Measurements from ENCODE around the gene PLD1. TPM values are rescaled to one million over a fixed set of nuclear protein-coding genes. Genes with fewer than 3 reads are reported as not detected.
"Not testable (repeated sequence)": the region's sequence is repeated elsewhere in the genome, so short reads cannot be mapped to it uniquely, and the experiment has no call there.

PLD1 gene
- polyA plus RNA-seq, 3 donors = 11.1 to 13.6 (median 11.2) TPM

DNA sequence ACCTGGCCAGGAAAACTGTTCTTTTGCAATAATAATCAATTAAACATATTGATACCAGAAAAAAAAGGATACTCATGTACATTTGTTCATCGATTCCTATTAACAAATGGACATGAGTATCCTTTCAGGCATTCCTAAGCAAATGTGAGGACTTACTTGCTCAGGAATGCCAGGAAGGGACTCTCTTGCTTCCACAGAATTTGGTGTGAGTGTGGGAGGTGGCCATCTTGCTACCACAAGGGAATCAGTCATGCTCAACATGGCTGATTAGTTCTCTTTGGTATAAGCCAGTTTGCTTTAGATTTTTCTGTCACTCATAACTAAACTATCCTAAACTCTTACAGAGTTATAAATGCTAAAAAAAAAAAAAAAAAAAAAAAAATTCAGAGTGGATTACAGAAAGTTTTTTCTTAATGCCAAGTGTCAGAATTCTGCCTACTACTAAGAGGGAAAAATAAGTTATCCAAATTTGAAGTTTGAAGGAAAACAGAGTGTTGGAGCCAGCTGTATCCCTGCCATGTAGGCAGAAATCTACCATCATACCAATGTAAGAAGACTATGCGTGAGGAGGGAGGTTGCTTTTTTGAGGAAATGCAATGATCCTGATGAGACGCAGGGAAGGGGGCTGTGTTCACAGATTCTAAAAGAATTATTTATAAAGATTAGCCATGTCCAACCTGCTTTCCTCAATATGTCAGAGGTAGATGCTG, 98.7 kb downstream of the PLD1 start:
- no peak for DNase-seq (ENCODE audit: low read depth in 3 of 3, low spot score in 2 of 3)

- no peak for DNase-seq (ENCODE audit: low read depth in 3 of 3, low spot score in 2 of 3)
Measured at GRCh38 chr3:171710359-171710758, 99.9 kb downstream of the PLD1 start.

DNA sequence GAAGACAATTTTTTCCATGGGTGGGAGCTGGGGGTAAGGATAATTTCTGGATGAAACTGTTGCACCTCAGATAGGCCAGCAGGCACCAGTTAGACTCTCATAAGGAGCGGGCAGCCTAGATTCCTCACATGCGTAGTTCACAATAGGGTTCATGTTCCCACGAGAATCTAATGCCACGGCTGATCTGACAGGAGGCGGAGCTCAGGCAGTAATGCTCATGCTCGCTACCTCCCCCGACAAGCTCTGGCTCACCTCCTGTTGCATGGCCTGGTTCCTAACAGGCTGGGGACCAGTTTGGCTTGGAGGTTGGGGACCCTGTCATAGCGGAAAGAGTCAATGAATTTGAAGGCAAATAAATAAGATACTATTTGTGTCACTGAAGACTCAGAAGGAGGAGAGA, 105.5 kb downstream of the PLD1 start:
- DNase-seq (ENCODE audit: low read depth in 3 of 3, low spot score in 2 of 3) = no peak

GRCh38 chr3:171704002-171704401, 106.3 kb downstream of the PLD1 start:
- no peak for DNase-seq (ENCODE audit: low read depth in 3 of 3, low spot score in 2 of 3)

GRCh38 chr3:171703144-171703543, 107.1 kb downstream of the PLD1 start:
- no peak for DNase-seq (ENCODE audit: low read depth in 3 of 3, low spot score in 2 of 3)

- DNase-seq (ENCODE audit: low read depth in 3 of 3, low spot score in 2 of 3) = no peak
Measured at GRCh38 chr3:171700653-171701052, 109.6 kb downstream of the PLD1 start.

- DNase-seq (ENCODE audit: low read depth in 3 of 3, low spot score in 2 of 3) = no peak
Measured at GRCh38 chr3:171700157-171700556, 110.1 kb downstream of the PLD1 start.

DNA sequence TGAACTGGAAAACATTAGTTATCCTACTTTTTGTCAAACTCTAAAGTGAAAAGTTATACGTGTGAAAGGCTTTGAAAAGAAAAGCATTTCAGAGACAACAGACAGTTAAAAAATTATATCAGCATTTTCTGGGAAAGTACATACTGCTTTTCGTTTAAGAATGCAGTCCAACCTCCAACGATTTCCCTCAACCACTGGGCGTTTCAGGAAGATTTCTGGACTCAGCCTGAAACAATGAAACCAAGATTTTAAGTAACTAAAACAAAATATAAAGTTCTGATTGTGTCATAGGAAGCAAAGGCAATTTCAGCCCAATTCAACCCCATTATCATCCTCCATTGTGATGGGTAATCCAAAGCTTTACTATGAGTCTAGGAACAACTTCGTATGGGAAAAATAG, 110.7 kb downstream of the PLD1 start:
- no peak for DNase-seq (ENCODE audit: low read depth in 3 of 3, low spot score in 2 of 3)

DNA sequence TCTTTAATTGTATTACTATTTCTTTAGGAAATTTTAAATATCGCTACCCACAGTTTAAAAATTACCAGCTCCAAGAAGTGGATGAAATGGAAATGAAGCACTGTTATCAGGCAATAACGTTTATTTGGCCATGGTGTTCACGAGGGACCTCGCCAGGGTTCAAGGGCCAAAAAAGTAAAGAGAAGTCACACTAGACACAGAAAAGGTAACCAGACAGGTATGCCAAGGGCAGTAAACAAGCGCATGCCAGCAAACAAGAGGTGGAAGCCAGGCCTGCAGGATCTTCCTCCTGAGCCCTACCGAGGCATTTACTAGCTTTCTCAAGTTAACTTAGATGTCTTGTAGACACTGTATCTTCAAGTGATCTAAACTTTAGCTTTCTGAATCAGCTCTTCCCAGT, 113.5 kb downstream of the PLD1 start:
- DNase-seq (ENCODE audit: low read depth in 3 of 3, low spot score in 2 of 3) = no peak

- no peak for DNase-seq (ENCODE audit: low read depth in 3 of 3, low spot score in 2 of 3)
Measured at GRCh38 chr3:171695426-171695825, 114.9 kb downstream of the PLD1 start.

GRCh38 chr3:171694888-171695287, 115.4 kb downstream of the PLD1 start:
- no peak for DNase-seq (ENCODE audit: low read depth in 3 of 3, low spot score in 2 of 3)

- not testable (repeated sequence) for DNase-seq (ENCODE audit: low read depth in 3 of 3, low spot score in 2 of 3)
Measured at GRCh38 chr3:171692551-171692950, 117.7 kb downstream of the PLD1 start.

DNA sequence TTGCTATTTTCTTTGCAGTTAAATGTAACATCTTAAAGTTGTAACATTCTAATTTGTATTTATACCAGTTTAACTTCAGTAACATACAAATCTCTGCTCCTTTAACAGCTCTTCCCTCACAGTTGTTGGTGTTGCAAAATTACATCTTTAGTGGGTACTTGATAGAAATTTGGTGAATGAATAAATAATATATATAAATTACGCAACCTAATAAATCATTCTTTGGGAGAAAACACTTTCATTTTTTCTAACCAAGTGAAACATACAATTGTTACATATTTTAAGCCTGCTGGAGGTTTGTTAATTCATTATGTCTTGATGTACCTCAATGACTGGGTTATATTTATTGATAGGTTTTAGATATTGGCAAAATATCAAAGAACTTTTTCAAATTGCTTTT, 118.8 kb downstream of the PLD1 start:
- no peak for DNase-seq (ENCODE audit: low read depth in 3 of 3, low spot score in 2 of 3)

DNA sequence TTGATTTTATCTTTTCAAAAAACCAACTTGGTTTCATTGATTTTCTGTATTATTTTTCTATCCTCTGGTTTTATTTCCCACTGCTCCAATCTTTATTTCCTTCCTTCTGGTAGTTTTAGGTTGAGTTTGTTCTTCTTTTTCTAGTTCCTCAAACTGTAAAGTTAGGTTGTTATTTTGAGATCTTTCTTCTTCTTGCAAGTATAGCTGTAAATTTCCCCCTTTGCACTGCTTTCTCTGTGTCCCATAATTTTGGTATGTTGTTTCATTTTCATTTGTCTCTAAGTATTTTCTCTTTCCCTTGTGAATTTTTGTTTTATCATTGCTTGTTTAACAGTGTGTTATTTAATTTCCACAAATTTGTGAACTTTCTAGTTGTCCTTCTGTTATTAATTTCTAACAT, 120.0 kb downstream of the PLD1 start:
- no peak for DNase-seq (ENCODE audit: low read depth in 3 of 3, low spot score in 2 of 3)

DNA sequence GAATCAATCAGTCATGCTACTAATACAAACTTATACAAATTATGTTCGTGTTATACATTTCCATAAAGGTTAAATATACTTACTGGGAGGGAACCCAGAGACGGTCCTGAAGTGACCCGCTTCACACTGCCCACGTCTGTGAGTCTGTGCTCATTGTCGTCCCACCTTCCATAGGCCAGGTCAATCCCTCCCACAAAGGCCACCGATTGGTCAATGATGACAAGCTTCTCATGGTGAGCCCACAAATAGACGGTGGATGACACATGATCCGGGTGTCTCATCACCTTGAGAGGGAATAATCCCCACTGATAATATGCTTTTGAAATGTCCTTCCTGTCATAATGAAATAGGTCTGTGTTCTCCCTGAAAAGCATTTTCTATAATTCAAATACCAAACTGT, 121.7 kb downstream of the PLD1 start:
- no peak for DNase-seq (ENCODE audit: low read depth in 3 of 3, low spot score in 2 of 3)

GRCh38 chr3:171688002-171688401, 122.3 kb downstream of the PLD1 start:
- no peak for DNase-seq (ENCODE audit: low read depth in 3 of 3, low spot score in 2 of 3)

DNA sequence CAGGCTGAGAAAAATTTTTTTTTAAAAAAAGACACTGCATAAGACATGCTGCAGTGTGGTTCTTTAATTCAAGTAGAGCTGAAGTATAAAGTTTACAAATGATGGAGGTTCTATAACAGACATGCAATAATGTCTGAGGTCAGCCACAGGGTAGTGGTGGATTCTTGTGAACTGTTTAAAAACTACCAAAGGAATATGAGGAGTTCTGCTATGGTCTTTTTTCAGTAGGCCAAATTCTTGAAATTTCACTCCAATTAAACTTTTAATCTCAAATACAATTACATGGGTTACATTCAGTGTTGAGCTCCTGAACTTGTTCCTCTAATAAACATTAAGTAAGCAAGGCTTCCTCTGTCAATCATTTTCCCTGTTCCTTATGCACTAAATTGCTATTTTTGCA, 122.7 kb downstream of the PLD1 start:
- no peak for DNase-seq (ENCODE audit: low read depth in 3 of 3, low spot score in 2 of 3)

GRCh38 chr3:171687064-171687463, 123.2 kb downstream of the PLD1 start:
- no peak for DNase-seq (ENCODE audit: low read depth in 3 of 3, low spot score in 2 of 3)

DNA sequence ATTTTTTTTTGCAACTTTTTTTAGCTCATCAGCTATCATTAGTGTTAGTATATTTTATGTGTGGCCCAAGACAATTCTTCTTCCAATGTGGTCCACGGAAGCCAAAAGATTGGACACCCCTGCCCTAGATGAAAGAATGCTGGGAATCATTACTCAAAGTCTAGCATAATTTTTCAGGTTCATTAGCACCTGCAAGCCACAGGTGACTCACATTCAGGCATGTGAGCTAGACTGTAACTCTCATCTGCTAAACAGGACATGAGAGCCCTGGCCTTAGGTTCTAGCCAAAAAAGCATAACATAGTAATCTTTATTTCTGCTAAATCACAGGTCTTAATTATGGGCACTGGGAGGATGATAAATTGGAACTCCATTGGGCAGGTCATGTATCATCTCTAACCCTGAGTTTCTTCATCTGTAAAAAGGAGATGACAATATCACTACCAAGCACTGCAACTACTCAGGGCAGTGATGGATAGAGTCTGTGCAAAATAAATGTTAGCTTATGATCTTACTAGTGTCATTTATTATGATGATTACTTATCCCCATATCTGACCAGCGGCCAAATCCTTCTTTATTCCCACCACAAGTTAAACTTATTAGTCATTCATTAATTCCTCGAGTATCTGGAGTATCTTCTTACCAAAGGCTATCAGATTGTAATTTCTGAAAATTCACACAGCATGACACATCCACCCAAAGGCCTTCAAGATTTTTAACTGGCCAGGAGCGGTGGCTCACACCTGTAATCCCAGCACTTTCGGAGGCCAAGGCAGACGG, 125.0 kb downstream of the PLD1 start:
- DNase-seq (ENCODE audit: low read depth in 3 of 3, low spot score in 2 of 3) = no peak

- DNase-seq (ENCODE audit: low read depth in 3 of 3, low spot score in 2 of 3) = no peak
Measured at GRCh38 chr3:171684221-171684620, 126.1 kb downstream of the PLD1 start.

GRCh38 chr3:171682743-171683142, 127.5 kb downstream of the PLD1 start:
- DNase-seq (ENCODE audit: low read depth in 3 of 3, low spot score in 2 of 3) = no peak

DNA sequence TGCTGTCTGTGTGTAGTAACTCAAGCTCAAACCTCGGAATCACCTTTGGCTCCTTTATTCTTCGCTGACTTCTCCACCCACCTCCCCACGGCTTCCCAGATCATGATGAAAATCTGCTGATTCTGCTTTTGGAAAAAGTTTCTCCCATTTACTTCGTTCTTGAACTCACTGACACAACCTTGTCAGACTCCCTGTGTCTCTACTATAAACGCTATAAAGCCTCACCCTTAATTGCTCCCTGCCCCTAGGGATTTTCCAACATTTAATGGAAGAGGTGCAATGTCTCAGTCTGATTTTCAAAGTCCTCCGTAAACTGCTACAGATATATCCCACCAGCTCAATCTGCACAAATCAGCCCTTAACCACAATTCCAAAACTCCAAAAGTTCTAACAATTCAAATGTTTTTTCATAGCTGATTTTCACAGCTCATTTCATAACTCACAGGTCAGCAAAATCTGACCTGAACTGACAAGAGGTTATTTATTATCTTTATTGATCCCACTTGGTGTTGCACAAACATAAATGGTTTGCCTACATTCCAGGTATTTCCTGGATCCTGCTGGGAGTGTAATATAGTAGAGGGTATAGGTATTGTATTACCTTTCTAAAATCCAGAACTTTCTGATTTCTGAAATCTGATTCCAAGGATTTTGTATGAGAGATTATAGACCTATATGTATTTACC, 129.4 kb downstream of the PLD1 start:
- DNase-seq (ENCODE audit: low read depth in 3 of 3, low spot score in 2 of 3) = no peak

Data from right renal cortex interstitium (tissue), 3 donors.